HepG2 (cell line): Measurements from ENCODE around the gene DYNC1LI2. TPM values are rescaled to one million over a fixed set of nuclear protein-coding genes. Genes with fewer than 3 reads are reported as not detected.

Experiments
- AGO1 ChIP-seq: fragments of 200-400 bp; formaldehyde crosslinking; IDR thresholded peaks from 2 replicates; pipeline ENCODE4 v1.6.1; 2017; ENCODE audit warnings: mild to moderate bottlenecking, low read depth, low read length, moderate library complexity; ENCODE audit not compliant: poor library complexity, severe bottlenecking
- BCLAF1 ChIP-seq: fragments of 450-650 bp; IDR thresholded peaks from 2 replicates; pipeline ENCODE4 v1.6.1; 2017; ENCODE audit warnings: mild to moderate bottlenecking
- CENPBD1 ChIP-seq: sonication (generic); formaldehyde crosslinking; IDR thresholded peaks from 2 replicates; pipeline ENCODE4 v1.8.0; 2022; ENCODE audit warnings: missing genetic modification reagents, low read depth, mild to moderate bottlenecking, borderline replicate concordance
- HMG20A ChIP-seq: IDR thresholded peaks from 2 replicates; pipeline ENCODE4 v1.6.1; 2016; ENCODE audit warnings: borderline replicate concordance
- KDM1A ChIP-seq: IDR thresholded peaks from 2 replicates; pipeline ENCODE4 v1.6.1; 2016; ENCODE audit warnings: missing compliant biosample characterization
- KLF12 ChIP-seq: sonication (generic); formaldehyde crosslinking; IDR thresholded peaks from 2 replicates; pipeline ENCODE4 v1.4.0; 2020; ENCODE audit warnings: missing genetic modification reagents, borderline replicate concordance
- MED1 ChIP-seq: sonication (generic); formaldehyde crosslinking; IDR thresholded peaks from 2 replicates; pipeline ENCODE4 v1.4.0; 2020; ENCODE audit warnings: missing genetic modification reagents
- MLX ChIP-seq: IDR thresholded peaks from 2 replicates; pipeline ENCODE4 v1.6.1; 2016
- PATZ1 ChIP-seq: sonication (generic); formaldehyde crosslinking; IDR thresholded peaks from 2 replicates; pipeline ENCODE4 v1.4.0; 2020; ENCODE audit warnings: missing genetic modification reagents
- PLRG1 ChIP-seq: fragments of 450-650 bp; conservative IDR thresholded peaks from 2 replicates; pipeline ENCODE4 v1.6.1; 2016
- POLR2AphosphoS2 ChIP-seq: IDR thresholded peaks from 2 replicates; pipeline ENCODE4 v1.6.1; 2011; ENCODE audit warnings: low read depth, low read length, improper control_type of control experiment
- SMARCE1 ChIP-seq: fragments of 450-650 bp; IDR thresholded peaks from 2 replicates; pipeline ENCODE4 v1.6.1; 2017; ENCODE audit warnings: borderline replicate concordance
- SP2 ChIP-seq: sonication (generic); formaldehyde crosslinking; IDR thresholded peaks from 2 replicates; pipeline ENCODE4 v1.5.1; 2020; ENCODE audit warnings: mild to moderate bottlenecking, missing genetic modification reagents
- USF2 ChIP-seq, 2 experiments: sonication (generic) in 1 of 2; formaldehyde crosslinking in 1 of 2; IDR thresholded peaks; 2 replicates each; pipeline versions ENCODE4 v1.5.1 to v1.6.1; 2011 to 2020; ENCODE audit warnings: borderline replicate concordance in 1 of 2, low read depth in 1 of 2, low read length in 1 of 2, mild to moderate bottlenecking in 1 of 2, missing genetic modification reagents in 1 of 2, moderate library complexity in 1 of 2
- ZKSCAN1 ChIP-seq: fragments of 150-350 bp; IDR thresholded peaks from 2 replicates; pipeline ENCODE4 v1.6.1; 2014; ENCODE audit warnings: low read length
- ZNF256 ChIP-seq: sonication (generic); formaldehyde crosslinking; conservative IDR thresholded peaks from 2 replicates; pipeline ENCODE4 v1.4.0; 2020; ENCODE audit warnings: missing genetic modification reagents
- ZNF263 ChIP-seq: sonication (generic); formaldehyde crosslinking; IDR thresholded peaks from 2 replicates; pipeline ENCODE4 v1.4.0; 2020; ENCODE audit warnings: missing genetic modification reagents
- ZNF274 ChIP-seq: sonication (generic); formaldehyde crosslinking; IDR thresholded peaks from 2 replicates; pipeline ENCODE4 v1.5.1; 2020; ENCODE audit warnings: mild to moderate bottlenecking, missing genetic modification reagents
- ZNF282 ChIP-seq: fragments of 450-650 bp; IDR thresholded peaks from 2 replicates; pipeline ENCODE4 v1.6.1; 2018; ENCODE audit not compliant: partially characterized antibody
- ZNF607 ChIP-seq: sonication (generic); formaldehyde crosslinking; IDR thresholded peaks from 2 replicates; pipeline ENCODE4 v1.5.1; 2020; ENCODE audit warnings: missing genetic modification reagents, mild to moderate bottlenecking, borderline replicate concordance
- ZNF674 ChIP-seq: sonication (generic); formaldehyde crosslinking; IDR thresholded peaks from 2 replicates; pipeline ENCODE4 v1.5.0; 2020; ENCODE audit warnings: low read depth, mild to moderate bottlenecking, missing genetic modification reagents
- polyA plus RNA-seq, 8 experiments: library from polyadenylated mRNA; depleted of rRNA in 3 of 8; stranded (reverse) in 7 of 8; unstranded in 1 of 8; fragments of >200 nt; fragmentation: Illumina TruSeq in 4 of 8; extraction: Trizol in 4 of 8; gene quantifications; 2 replicates each; pipeline versions ENCODE4 v1.2.1 to v1.2.3, GENCODE V29; 2011 to 2016; ENCODE audit warnings: low read depth in 4 of 8, missing spikeins in 1 of 8, mixed read lengths in 1 of 8; ENCODE audit not compliant: insufficient read depth in 1 of 8
- total RNA-seq, 5 experiments: library from RNA; depleted of rRNA; stranded (reverse); fragments of >200 nt; fragmentation: Illumina TruSeq; extraction: Trizol; gene quantifications; 2 replicates each; pipeline ENCODE4 v1.2.3, GENCODE V29; 2016; ENCODE audit warnings: low read depth in 1 of 5

Gene DYNC1LI2
- total and polyA plus RNA-seq, 2 of the 13 experiments (the other 11 are each of a cell fraction or from before 2014, with no cell fraction given): 65.5 to 135 TPM

GRCh38 chr16:66751303-66751991, at the start of gene DYNC1LI2 (continued):
- no peak for TF ChIP-seq POLR2AphosphoS2
- peak; percentile 77 for TF ChIP-seq SMARCE1
- TF ChIP-seq ZNF282: no peak
- TF ChIP-seq SP2: no peak
- no peak for TF ChIP-seq KDM1A (CRISPR knock-in tag)
- peak; percentile 38; the same call in 1 of the 2 replicates for TF ChIP-seq KLF12 (CRISPR knock-in tag)
- TF ChIP-seq ZNF607: no peak
- no peak for TF ChIP-seq MLX (CRISPR knock-in tag)
- TF ChIP-seq AGO1: no peak
- no peak for TF ChIP-seq PLRG1
- TF ChIP-seq ZNF256 (CRISPR knock-in tag): no peak
- peak; percentile 50 for TF ChIP-seq ZNF274 (CRISPR knock-in tag)
- 0 out of 2 replicates have a peak, but pooled peaks have one; percentile 23 for TF ChIP-seq PATZ1
- no peak for TF ChIP-seq CENPBD1 (CRISPR knock-in tag)
- TF ChIP-seq HMG20A (CRISPR knock-in tag): no peak
- TF ChIP-seq ZKSCAN1: no peak
- TF ChIP-seq BCLAF1: no peak
- TF ChIP-seq MED1: no peak; the same call in 1 of the 2 replicates
- no peak for TF ChIP-seq USF2 (IDR thresholded peaks at IDR 0.05; ENCODE audit: low read depth, low read length)
- TF ChIP-seq USF2 (CRISPR knock-in tag; IDR thresholded peaks at IDR 0.05; ENCODE audit: borderline replicate concordance): no peak; the same call in 1 of the 2 replicates
- TF ChIP-seq ZNF674 (CRISPR knock-in tag): no peak
- TF ChIP-seq ZNF263 (CRISPR knock-in tag): 0 out of 2 replicates have a peak, but pooled peaks have one; percentile 27
